Fibroblast of villous mesenchyme (primary cell): Measurements from ENCODE around the gene DNAH2. TPM values are rescaled to one million over a fixed set of nuclear protein-coding genes. Genes with fewer than 3 reads are reported as not detected.

Experiments
- DNase-seq: peaks from one replicate; pipeline ENCODE4 v3.0.0-alpha.2; 2010; ENCODE audit warnings: low read depth
- H3K4me3 ChIP-seq: 2 replicates; pipeline ENCODE4 v1.5.1; 2011; ENCODE audit warnings: low read depth, mild to moderate bottlenecking, low read length
- total RNA-seq: library from RNA; depleted of rRNA; stranded (reverse); fragments of >200 nt; gene quantifications from 2 replicates; pipeline ENCODE4 v1.2.3, GENCODE V29; 2012
- TF ChIP-seq, protein P1 (sequence below): IDR thresholded peaks from 2 replicates; pipeline ENCODE4 v1.5.1; 2012; ENCODE audit warnings: low read depth, mild to moderate bottlenecking, low read length; ENCODE audit not compliant: insufficient read depth

DNAH2 gene
- total RNA-seq, 1 donor = 0.43 TPM

DNA sequence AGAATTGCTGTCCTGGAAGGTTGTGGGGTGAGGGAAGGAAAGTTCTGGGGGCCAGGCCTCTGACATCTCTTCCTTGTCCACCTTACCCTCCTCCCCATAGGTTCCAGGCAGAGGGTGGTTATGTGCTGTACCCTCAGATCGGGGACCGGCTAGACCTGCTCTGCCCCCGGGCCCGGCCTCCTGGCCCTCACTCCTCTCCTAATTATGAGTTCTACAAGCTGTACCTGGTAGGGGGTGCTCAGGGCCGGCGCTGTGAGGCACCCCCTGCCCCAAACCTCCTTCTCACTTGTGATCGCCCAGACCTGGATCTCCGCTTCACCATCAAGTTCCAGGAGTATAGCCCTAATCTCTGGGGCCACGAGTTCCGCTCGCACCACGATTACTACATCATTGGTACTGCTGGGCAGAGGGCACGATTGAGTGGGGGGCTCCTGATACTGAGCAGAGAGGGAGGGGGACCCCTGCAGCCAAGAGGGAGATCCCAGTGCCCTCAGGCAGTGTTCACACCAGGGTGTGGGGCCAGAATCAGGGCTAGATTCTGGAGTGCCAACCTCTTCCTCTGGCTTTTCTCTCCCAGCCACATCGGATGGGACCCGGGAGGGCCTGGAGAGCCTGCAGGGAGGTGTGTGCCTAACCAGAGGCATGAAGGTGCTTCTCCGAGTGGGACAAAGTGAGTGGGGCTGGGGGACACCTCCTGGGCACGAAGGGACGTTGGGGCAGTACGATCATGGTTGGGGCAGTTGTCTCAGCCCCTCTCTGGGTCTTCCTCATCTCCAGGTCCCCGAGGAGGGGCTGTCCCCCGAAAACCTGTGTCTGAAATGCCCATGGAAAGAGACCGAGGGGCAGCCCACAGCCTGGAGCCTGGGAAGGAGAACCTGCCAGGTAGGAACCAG lies 9.4 kb upstream of the DNAH2 start:
- H3K4me3 ChIP-seq = no peak overlapping the region
- DNase-seq = no peak
- TF ChIP-seq, protein P1, sequence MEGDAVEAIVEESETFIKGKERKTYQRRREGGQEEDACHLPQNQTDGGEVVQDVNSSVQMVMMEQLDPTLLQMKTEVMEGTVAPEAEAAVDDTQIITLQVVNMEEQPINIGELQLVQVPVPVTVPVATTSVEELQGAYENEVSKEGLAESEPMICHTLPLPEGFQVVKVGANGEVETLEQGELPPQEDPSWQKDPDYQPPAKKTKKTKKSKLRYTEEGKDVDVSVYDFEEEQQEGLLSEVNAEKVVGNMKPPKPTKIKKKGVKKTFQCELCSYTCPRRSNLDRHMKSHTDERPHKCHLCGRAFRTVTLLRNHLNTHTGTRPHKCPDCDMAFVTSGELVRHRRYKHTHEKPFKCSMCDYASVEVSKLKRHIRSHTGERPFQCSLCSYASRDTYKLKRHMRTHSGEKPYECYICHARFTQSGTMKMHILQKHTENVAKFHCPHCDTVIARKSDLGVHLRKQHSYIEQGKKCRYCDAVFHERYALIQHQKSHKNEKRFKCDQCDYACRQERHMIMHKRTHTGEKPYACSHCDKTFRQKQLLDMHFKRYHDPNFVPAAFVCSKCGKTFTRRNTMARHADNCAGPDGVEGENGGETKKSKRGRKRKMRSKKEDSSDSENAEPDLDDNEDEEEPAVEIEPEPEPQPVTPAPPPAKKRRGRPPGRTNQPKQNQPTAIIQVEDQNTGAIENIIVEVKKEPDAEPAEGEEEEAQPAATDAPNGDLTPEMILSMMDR = no peak

- DNase-seq = no peak
- TF ChIP-seq, protein P1 = no peak
Observed at GRCh38 chr17:7709031-7709430, 8.5 kb upstream of the DNAH2 start.

GRCh38 chr17:7710301-7710700 lies 7.2 kb upstream of the DNAH2 start:
- no peak overlapping the region for H3K4me3 ChIP-seq
- DNase-seq = no peak
- TF ChIP-seq, protein P1 = no peak

More at GRCh38 chr17:7709031-7709430, 8.5 kb upstream of the DNAH2 start:
- H3K4me3 ChIP-seq = no peak overlapping the region

DNA sequence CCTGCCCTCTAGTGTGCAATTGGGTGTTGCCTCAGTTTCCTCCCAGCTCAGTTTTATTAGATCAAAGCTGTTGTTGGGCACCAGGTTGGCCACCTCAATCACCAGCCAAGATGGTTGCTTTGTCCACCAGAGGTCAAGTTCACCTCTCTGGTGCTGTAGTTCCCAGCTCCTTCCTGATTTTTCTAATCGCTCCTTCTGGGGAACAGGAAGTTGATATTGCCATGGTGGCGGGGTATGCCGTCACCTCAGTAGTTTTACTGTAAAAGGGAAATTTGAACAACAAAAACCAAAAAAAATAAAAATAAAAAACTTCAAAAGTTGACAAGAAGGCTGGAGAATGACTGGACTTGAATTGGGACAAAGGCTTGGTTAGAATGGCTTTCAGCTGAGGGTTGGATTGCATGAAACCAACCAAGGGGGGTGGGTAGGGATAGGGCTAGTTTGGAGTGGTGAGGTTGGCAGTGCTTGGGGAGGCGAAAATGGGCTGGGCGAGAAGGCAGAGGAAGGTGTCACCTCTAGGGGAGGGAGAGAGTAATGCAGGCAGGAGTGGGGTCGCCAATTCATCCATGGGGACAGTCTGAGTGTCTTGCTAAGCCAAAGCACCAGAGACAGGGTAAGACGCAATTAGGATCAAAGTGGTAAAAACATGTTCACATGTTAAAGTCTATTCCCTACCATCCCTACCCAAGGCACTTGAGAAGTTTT lies 6.3 kb upstream of the DNAH2 start:
- TF ChIP-seq, protein P1 = no peak
- DNase-seq = no peak

GRCh38 chr17:7712111-7712771 lies 5.3 kb upstream of the DNAH2 start:
- H3K4me3 ChIP-seq = no peak overlapping the region
- no peak for DNase-seq
- TF ChIP-seq, protein P1 = no peak

More for the DNA sequence above, 6.3 kb upstream of the DNAH2 start:
- no peak overlapping the region for H3K4me3 ChIP-seq

GRCh38 chr17:7713782-7714181 lies 3.8 kb upstream of the DNAH2 start:
- TF ChIP-seq, protein P1 = no peak
- H3K4me3 ChIP-seq = no peak overlapping the region
- DNase-seq = no peak
